CD4-positive, CD25-positive, alpha-beta regulatory T cell (primary cell): ENCODE results near the gene CTNNAL1. TPM values are rescaled to one million over a fixed set of nuclear protein-coding genes. Genes with fewer than 3 reads are reported as not detected.

Source experiments
- ATAC-seq, 2 donors: fragments of 150-1000 bp; cut with Tn5 transposase; one replicate each; pipeline ENCODE4 v1.10.0; 2021; ENCODE audit warnings: low read depth in 2 of 2, moderate number of reproducible peaks in 2 of 2, moderate library complexity in 1 of 2
- DNase-seq, 3 donors: peaks; one replicate each; pipeline versions ENCODE4 v3.0.0 to v3.0.0-alpha.2; 2012 to 2022; ENCODE audit warnings: mixed read lengths in 1 of 3
- H3K27ac ChIP-seq: one replicate; pipeline ENCODE4 v1.7.0; 2013; ENCODE audit warnings: mild to moderate bottlenecking, low read length; ENCODE audit not compliant: insufficient read depth, poor library complexity, severe bottlenecking
- H3K27me3 ChIP-seq: one replicate; pipeline ENCODE4 v1.7.0; 2013; ENCODE audit warnings: low read length; ENCODE audit not compliant: control insufficient read depth, insufficient read depth
- H3K36me3 ChIP-seq: one replicate; pipeline ENCODE4 v1.7.0; 2013; ENCODE audit warnings: mild to moderate bottlenecking, low read length, moderate library complexity; ENCODE audit not compliant: control insufficient read depth, insufficient read depth
- H3K4me1 ChIP-seq: 2 replicates; pipeline ENCODE4 v1.7.0; 2013; ENCODE audit warnings: mild to moderate bottlenecking, low read length; ENCODE audit not compliant: insufficient read depth, control insufficient read depth, poor library complexity, severe bottlenecking
- H3K4me3 ChIP-seq: one replicate; pipeline ENCODE4 v1.7.0; 2013; ENCODE audit warnings: low read depth, mild to moderate bottlenecking, low read length, moderate library complexity
- H3K9me3 ChIP-seq, 2 experiments: 1 replicate in 1 of 2; 2 replicates in 1 of 2; pipeline ENCODE4 v1.7.0; 2013; ENCODE audit warnings: low read length in 2 of 2, mild to moderate bottlenecking in 1 of 2, moderate library complexity in 1 of 2; ENCODE audit not compliant: control insufficient read depth in 2 of 2
- H3K27ac Mint-ChIP-seq, 3 donors: one replicate each; pipeline ENCODE4 v1.8.0; 2020 to 2022; ENCODE audit warnings: mild to moderate bottlenecking in 3 of 3, mixed read lengths in 3 of 3, moderate library complexity in 2 of 3
- H3K27me3 Mint-ChIP-seq: one replicate; pipeline ENCODE4 v1.8.0; 2022; ENCODE audit warnings: mild to moderate bottlenecking, mixed read lengths
- H3K36me3 Mint-ChIP-seq: one replicate; pipeline ENCODE4 v1.8.0; 2020; ENCODE audit warnings: mixed read lengths
- H3K4me1 Mint-ChIP-seq, 4 donors: one replicate each; pipeline ENCODE4 v1.8.0; 2020 to 2022; ENCODE audit warnings: mixed read lengths in 4 of 4, mild to moderate bottlenecking in 1 of 4
- H3K4me3 Mint-ChIP-seq, 4 donors: one replicate each; pipeline ENCODE4 v1.8.0; 2020 to 2022; ENCODE audit warnings: mild to moderate bottlenecking in 4 of 4, mixed read lengths in 4 of 4, moderate library complexity in 3 of 4
- H3K9me3 Mint-ChIP-seq, 7 donors: one replicate each; pipeline ENCODE4 v1.8.0; 2020 to 2022; ENCODE audit warnings: mixed read lengths in 7 of 7, mild to moderate bottlenecking in 3 of 7, moderate library complexity in 2 of 7
- polyA plus RNA-seq, 4 donors: library from polyadenylated mRNA; unstranded; fragments of 300-500 nt; fragmentation: Illumina TruSeq; gene quantifications; one replicate each; pipeline ENCODE4 v1.2.3, GENCODE V29; 2021
- total RNA-seq: library from RNA; stranded (reverse); gene quantifications from one replicate; pipeline ENCODE4 v1.2.3, GENCODE V29; 2022

CTNNAL1 gene
- total and polyA plus RNA-seq, 5 donors from 2014 or later = 2.2 to 10.6 (median 7.4) TPM

GRCh38 chr9:109003116-109003515 is 10.2 kb downstream of the CTNNAL1 start:
- no peaks in the 10 kb centered on the region for H3K27me3 ChIP-seq
- H3K27ac ChIP-seq = no peak overlapping the region
- Mint-ChIP-seq H3K4me1 (peaks cover 7 to 25% (median 12%) of the 10 kb centered on the region in 4 donors), H3K36me3 (peaks cover 5% of the 10 kb centered on the region), H3K27me3 (no peaks in the 10 kb centered on the region), H3K27ac (no peak overlapping the region), H3K4me3 (no peak overlapping the region), H3K9me3 (peaks cover 0 to 13% (median 7%) of the 10 kb centered on the region in 7 donors)
- H3K4me3 ChIP-seq = no peak overlapping the region
- H3K4me1 ChIP-seq = no peaks in the 10 kb centered on the region
- ATAC-seq = no peak
- no peak for DNase-seq
- H3K9me3 ChIP-seq = peaks cover 7 to 11% of the 10 kb centered on the region in 2 experiments
- no peaks in the 10 kb centered on the region for H3K36me3 ChIP-seq

GRCh38 chr9:109002141-109002540 is 11.2 kb downstream of the CTNNAL1 start:
- DNase-seq = no peak
- no peaks in the 10 kb centered on the region for H3K4me1 ChIP-seq
- no peak overlapping the region for H3K4me3 Mint-ChIP-seq
- peaks cover 7 to 11% of the 10 kb centered on the region in 2 experiments for H3K9me3 ChIP-seq
- peaks cover 5% of the 10 kb centered on the region for H3K36me3 Mint-ChIP-seq
- no peaks in the 10 kb centered on the region for H3K27me3 ChIP-seq
- peak overlapping the region in 1 of 3 donors; percentile 61 for H3K27ac Mint-ChIP-seq
- H3K9me3 Mint-ChIP-seq = peaks cover 0 to 13% (median 7%) of the 10 kb centered on the region in 7 donors
- peaks cover 8 to 28% (median 16%) of the 10 kb centered on the region in 4 donors for H3K4me1 Mint-ChIP-seq
- no peak overlapping the region for H3K4me3 ChIP-seq
- no peaks in the 10 kb centered on the region for H3K27me3 Mint-ChIP-seq
- no peak for ATAC-seq
- no peak overlapping the region for H3K27ac ChIP-seq
- no peaks in the 10 kb centered on the region for H3K36me3 ChIP-seq

- Mint-ChIP-seq H3K4me3 (peak overlapping the region in 1 of 4 donors; percentile 19), H3K4me1 (peaks cover 12 to 36% (median 17%) of the 10 kb centered on the region in 4 donors), H3K36me3 (peaks cover 5% of the 10 kb centered on the region), H3K27ac (peak overlapping the region in 2 of 3 donors; percentile 3 to 18), H3K9me3 (peaks cover 0 to 13% (median 7%) of the 10 kb centered on the region in 7 donors), H3K27me3 (no peaks in the 10 kb centered on the region)
- Histone ChIP-seq H3K36me3 (no peaks in the 10 kb centered on the region), H3K4me3 (peak overlapping the region; percentile 29), H3K4me1 (no peaks in the 10 kb centered on the region), H3K9me3 (peaks cover 7 to 11% of the 10 kb centered on the region in 2 experiments), H3K27me3 (no peaks in the 10 kb centered on the region), H3K27ac (no peak overlapping the region)
- DNase-seq (peak in 1 of 3 donors; percentile 15), ATAC-seq (no peak)
These were observed 12.0 kb downstream of the CTNNAL1 start for GRCh38 chr9:109001275-109001676.

- DNase-seq (no peak), ATAC-seq (no peak)
- no peaks in the 10 kb centered on the region for H3K27me3 ChIP-seq
- H3K27ac ChIP-seq = no peak overlapping the region
- peaks cover 0 to 3% (median 0%) of the 10 kb centered on the region in 7 donors for H3K9me3 Mint-ChIP-seq
- H3K4me1 Mint-ChIP-seq = peaks cover 17 to 51% (median 22%) of the 10 kb centered on the region in 4 donors
- H3K9me3 ChIP-seq = no peaks in the 10 kb centered on the region
- H3K27me3 Mint-ChIP-seq = no peaks in the 10 kb centered on the region
- no peak overlapping the region for H3K4me3 Mint-ChIP-seq
- no peaks in the 10 kb centered on the region for H3K36me3 Mint-ChIP-seq
- no peaks in the 10 kb centered on the region for H3K36me3 ChIP-seq
- H3K27ac Mint-ChIP-seq = peak overlapping the region in 1 of 3 donors; percentile 7
- no peak overlapping the region for H3K4me3 ChIP-seq
- peaks cover 5% of the 10 kb centered on the region for H3K4me1 ChIP-seq
These were observed 16.2 kb downstream of the CTNNAL1 start for GRCh38 chr9:108997112-108997511.

- Histone ChIP-seq H3K4me3 (no peak overlapping the region), H3K4me1 (peaks cover 5% of the 10 kb centered on the region), H3K27me3 (no peaks in the 10 kb centered on the region), H3K27ac (no peak overlapping the region), H3K9me3 (no peaks in the 10 kb centered on the region), H3K36me3 (no peaks in the 10 kb centered on the region)
- DNase-seq (no peak), ATAC-seq (no peak)
- no peak overlapping the region for H3K4me3 Mint-ChIP-seq
- H3K27ac Mint-ChIP-seq = no peak overlapping the region
- peaks cover 14 to 50% (median 22%) of the 10 kb centered on the region in 4 donors for H3K4me1 Mint-ChIP-seq
- no peaks in the 10 kb centered on the region for H3K27me3 Mint-ChIP-seq
- H3K36me3 Mint-ChIP-seq = no peaks in the 10 kb centered on the region
- H3K9me3 Mint-ChIP-seq = peaks cover 0 to 3% (median 0%) of the 10 kb centered on the region in 7 donors
These were observed 16.7 kb downstream of the CTNNAL1 start for GRCh38 chr9:108996643-108997042.

GRCh38 chr9:108994695-108995094 is 18.6 kb downstream of the CTNNAL1 start:
- Mint-ChIP-seq H3K4me1 (peaks cover 8 to 38% (median 15%) of the 10 kb centered on the region in 4 donors), H3K4me3 (no peak overlapping the region), H3K27ac (peak overlapping the region in 2 of 3 donors; percentile 59 to 78), H3K36me3 (no peaks in the 10 kb centered on the region), H3K27me3 (no peaks in the 10 kb centered on the region), H3K9me3 (peaks cover 0 to 1% (median 0%) of the 10 kb centered on the region in 7 donors)
- Histone ChIP-seq H3K9me3 (no peaks in the 10 kb centered on the region), H3K27ac (peak overlapping the region; percentile 16), H3K4me1 (peaks cover 5% of the 10 kb centered on the region), H3K4me3 (no peak overlapping the region), H3K27me3 (no peaks in the 10 kb centered on the region), H3K36me3 (no peaks in the 10 kb centered on the region)
- ATAC-seq (peak in 1 of 2 donors; percentile 50), DNase-seq (peak in 1 of 3 donors; percentile 67)

- Mint-ChIP-seq H3K36me3 (no peaks in the 10 kb centered on the region), H3K4me3 (no peak overlapping the region), H3K9me3 (peaks cover 0 to 4% (median 1%) of the 10 kb centered on the region in 7 donors), H3K4me1 (peaks cover 0 to 21% (median 10%) of the 10 kb centered on the region in 4 donors), H3K27me3 (no peaks in the 10 kb centered on the region), H3K27ac (no peak overlapping the region)
- Histone ChIP-seq H3K4me1 (peaks cover 5% of the 10 kb centered on the region), H3K27me3 (no peaks in the 10 kb centered on the region), H3K36me3 (no peaks in the 10 kb centered on the region), H3K4me3 (no peak overlapping the region), H3K27ac (no peak overlapping the region), H3K9me3 (no peaks in the 10 kb centered on the region)
- DNase-seq (no peak), ATAC-seq (no peak)
These were observed 21.8 kb downstream of the CTNNAL1 start for GRCh38 chr9:108991479-108991878.

- no peak overlapping the region for H3K4me3 ChIP-seq
- H3K4me1 Mint-ChIP-seq = no peaks in the 10 kb centered on the region
- H3K27ac ChIP-seq = no peak overlapping the region
- H3K9me3 Mint-ChIP-seq = peaks cover 0 to 2% (median 0%) of the 10 kb centered on the region in 7 donors
- H3K36me3 Mint-ChIP-seq = no peaks in the 10 kb centered on the region
- no peaks in the 10 kb centered on the region for H3K27me3 Mint-ChIP-seq
- DNase-seq (no peak), ATAC-seq (no peak)
- no peaks in the 10 kb centered on the region for H3K36me3 ChIP-seq
- no peak overlapping the region for H3K27ac Mint-ChIP-seq
- no peak overlapping the region for H3K4me3 Mint-ChIP-seq
- H3K9me3 ChIP-seq = no peaks in the 10 kb centered on the region
- H3K4me1 ChIP-seq = no peaks in the 10 kb centered on the region
- H3K27me3 ChIP-seq = no peaks in the 10 kb centered on the region
These were observed 29.4 kb downstream of the CTNNAL1 start for GRCh38 chr9:108983885-108984284.
